SJSA1 (cell line): ENCODE measurements around the gene ADAMTSL2. TPM values are rescaled to one million over a fixed set of nuclear protein-coding genes. Genes with fewer than 3 reads are reported as not detected.

Source experiments
- DNase-seq, 2 experiments: peaks; one replicate each; pipeline ENCODE4 v3.0.0-alpha.2; 2015 to 2020; ENCODE audit warnings: low spot score in 2 of 2, low read depth in 1 of 2
- H3K27ac ChIP-seq: fragments of 250-450 bp; sonication (Bioruptor Pico); 2 replicates; pipeline ENCODE4 v1.5.1; 2020; ENCODE audit warnings: mild to moderate bottlenecking, moderate library complexity
- H3K27me3 ChIP-seq: fragments of 250-450 bp; sonication (Bioruptor Pico); replicated peaks from 2 replicates; pipeline ENCODE4 v1.5.1; 2020; ENCODE audit warnings: mild to moderate bottlenecking, moderate library complexity
- H3K36me3 ChIP-seq: fragments of 250-450 bp; sonication (Bioruptor Pico); 2 replicates; pipeline ENCODE4 v1.5.1; 2020; ENCODE audit warnings: mild to moderate bottlenecking
- H3K4me1 ChIP-seq: fragments of 250-450 bp; sonication (Bioruptor Pico); replicated peaks from 2 replicates; pipeline ENCODE4 v1.6.1; 2021; ENCODE audit warnings: mild to moderate bottlenecking
- H3K4me3 ChIP-seq: fragments of 250-450 bp; sonication (Bioruptor Pico); 2 replicates; pipeline ENCODE4 v1.5.1; 2020; ENCODE audit warnings: mild to moderate bottlenecking
- H3K9me3 ChIP-seq: fragments of 250-450 bp; sonication (Bioruptor Pico); replicated peaks from 2 replicates; pipeline ENCODE4 v1.5.1; 2020; ENCODE audit warnings: mild to moderate bottlenecking
- total RNA-seq: library from RNA; depleted of rRNA; stranded (reverse); fragments of >200 nt; shearing (Covaris generic); gene quantifications from 2 replicates; pipeline ENCODE4 v1.2.3, GENCODE V29; 2014

Gene ADAMTSL2
- total RNA-seq, 1 experiment from 2014 or later = not detected

DNA sequence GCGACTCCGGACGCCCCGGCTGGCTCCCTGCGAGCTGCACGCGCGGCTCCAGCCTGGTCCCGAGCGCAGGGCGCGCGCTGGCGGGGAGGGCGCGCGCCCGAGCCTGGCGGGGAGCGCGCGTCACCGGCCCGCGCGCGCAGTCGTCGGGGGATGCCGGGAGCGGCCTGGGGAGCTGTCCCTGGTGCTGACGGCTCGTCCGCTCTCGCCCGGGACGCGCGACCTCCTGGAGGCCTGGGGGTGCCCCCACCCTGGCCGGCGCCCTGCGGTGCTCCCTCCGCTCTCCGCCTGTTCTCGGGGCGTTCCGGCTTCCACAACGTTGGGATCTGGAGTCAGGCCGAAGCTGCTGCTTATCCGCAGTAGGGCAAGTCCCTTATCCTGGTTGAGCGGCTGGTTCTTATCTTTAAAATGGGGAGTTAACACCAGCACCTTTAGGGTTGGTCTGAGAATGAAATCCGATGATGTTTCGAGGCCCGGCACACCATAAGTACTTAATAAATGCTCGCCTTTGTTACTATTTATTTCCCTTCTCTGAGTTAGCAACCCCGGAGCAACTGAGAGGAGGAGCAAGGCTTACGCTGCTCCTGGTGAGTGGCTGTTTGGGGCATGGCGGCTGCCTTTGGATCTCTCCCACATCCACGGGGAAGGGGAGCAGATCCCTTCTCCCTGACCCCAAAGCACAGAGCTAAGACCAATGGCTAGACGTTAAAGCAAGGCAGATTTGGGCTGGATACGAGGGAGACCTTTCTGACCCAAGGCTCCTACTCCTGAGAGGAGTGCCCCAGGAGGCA is 75.0 kb downstream of the ADAMTSL2 start, which contains the start of gene FAM163B:
TSS of gene FAM163B (minus strand) at position 79 of the 788 bp plus-strand sequence. CDS start 29,166 bp downstream, outside the sequence.
- no peaks in the 10 kb centered on the region for H3K9me3 ChIP-seq
- no peaks in the 10 kb centered on the region for H3K4me1 ChIP-seq
- DNase-seq = no peak
- no peak within 1 kb of the TSS for H3K4me3 ChIP-seq
- H3K36me3 ChIP-seq = no peaks in the 10 kb centered on the region
- no peak within 1 kb of the TSS for H3K27ac ChIP-seq
- H3K27me3 ChIP-seq = peaks cover 77% of the 10 kb centered on the region

DNA sequence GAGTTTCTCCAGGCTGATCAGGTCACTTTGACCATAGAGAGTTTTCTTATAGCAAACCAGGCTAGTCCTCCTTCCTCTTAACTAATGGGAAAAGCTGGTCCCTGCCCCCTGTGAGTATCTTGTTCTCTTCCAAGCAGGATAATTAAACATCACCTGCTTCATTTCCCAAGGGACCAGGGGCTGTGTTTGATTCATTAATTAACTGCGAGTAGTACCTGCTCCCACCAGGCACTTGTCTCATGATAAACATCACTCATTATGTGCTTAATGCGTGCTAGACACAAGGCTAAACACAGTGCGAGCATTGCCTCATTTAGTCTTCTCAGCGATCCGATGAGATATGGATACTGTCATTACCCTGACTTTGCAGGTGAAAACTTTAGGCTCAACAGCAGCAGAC is 76.3 kb downstream of the ADAMTSL2 start:
- Histone ChIP-seq H3K27ac (no peak overlapping the region), H3K9me3 (no peaks in the 10 kb centered on the region), H3K36me3 (no peaks in the 10 kb centered on the region), H3K27me3 (peaks cover 79% of the 10 kb centered on the region), H3K4me1 (no peaks in the 10 kb centered on the region), H3K4me3 (no peak overlapping the region)
- no peak for DNase-seq

DNA sequence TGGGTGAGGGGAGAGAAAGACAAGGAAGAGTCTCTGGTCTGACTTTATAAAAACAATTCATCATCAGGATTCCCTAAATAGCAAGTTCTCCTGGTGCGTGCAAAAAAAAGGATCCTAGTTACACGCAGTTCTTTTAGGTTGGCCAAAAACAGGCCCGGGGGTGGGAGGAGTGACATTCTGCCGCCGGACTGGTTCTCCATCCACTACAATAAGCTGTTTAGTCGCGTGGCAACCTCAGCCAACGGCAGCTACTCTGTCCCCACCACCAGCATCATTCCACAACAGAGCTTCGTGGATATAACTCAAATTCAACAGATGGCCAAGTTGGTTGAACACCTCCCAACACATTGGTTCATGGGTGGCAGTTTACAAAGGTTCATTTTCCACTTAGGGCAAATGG is 77.5 kb downstream of the ADAMTSL2 start:
- H3K27me3 ChIP-seq = peaks cover 74% of the 10 kb centered on the region
- no peaks in the 10 kb centered on the region for H3K4me1 ChIP-seq
- H3K36me3 ChIP-seq = no peaks in the 10 kb centered on the region
- no peak overlapping the region for H3K27ac ChIP-seq
- DNase-seq = no peak
- no peak overlapping the region for H3K4me3 ChIP-seq
- no peaks in the 10 kb centered on the region for H3K9me3 ChIP-seq

DNA sequence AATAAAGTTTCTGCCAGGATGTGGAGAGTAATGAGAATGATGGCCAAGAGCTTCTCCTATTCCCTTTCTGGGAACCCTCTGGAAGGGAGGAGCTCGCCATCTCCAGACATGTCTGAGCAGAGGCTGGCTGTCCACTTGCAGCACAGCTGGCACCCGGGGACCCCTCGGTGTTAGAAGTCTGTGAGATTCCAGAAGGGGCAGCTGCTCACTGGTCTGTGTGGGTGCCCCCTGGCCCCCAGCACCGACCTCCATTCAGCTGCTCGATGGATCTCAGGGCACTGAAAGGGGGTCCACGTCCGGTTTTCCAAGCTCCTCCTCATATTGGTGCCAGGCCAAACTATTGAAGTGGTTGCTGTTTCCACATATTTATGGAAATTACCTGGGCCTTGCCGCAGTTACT is 78.3 kb downstream of the ADAMTSL2 start:
- H3K4me3 ChIP-seq = no peak overlapping the region
- H3K27me3 ChIP-seq = peaks cover 68% of the 10 kb centered on the region
- no peaks in the 10 kb centered on the region for H3K36me3 ChIP-seq
- no peaks in the 10 kb centered on the region for H3K9me3 ChIP-seq
- no peak for DNase-seq
- no peaks in the 10 kb centered on the region for H3K4me1 ChIP-seq
- H3K27ac ChIP-seq = no peak overlapping the region

DNA sequence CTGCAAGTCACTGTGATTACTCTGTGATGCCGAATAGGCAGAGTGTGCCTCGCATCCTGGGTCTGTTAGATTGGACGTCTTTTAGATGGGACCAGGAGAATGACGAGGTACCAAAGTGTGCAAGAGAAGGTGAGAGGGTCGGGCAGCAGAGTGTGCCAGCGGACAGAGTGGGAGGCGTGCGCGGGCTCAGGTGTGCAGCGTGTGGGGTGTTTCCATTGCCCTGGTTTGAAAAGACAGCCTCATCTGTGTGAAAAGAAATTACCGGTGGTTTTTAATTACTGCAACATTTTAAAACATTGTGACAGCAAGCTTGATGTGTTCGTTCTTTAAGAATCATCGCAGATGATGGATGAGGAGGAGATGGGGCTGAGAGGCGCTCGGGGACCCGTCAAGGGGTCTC is 78.9 kb downstream of the ADAMTSL2 start:
- no peaks in the 10 kb centered on the region for H3K9me3 ChIP-seq
- H3K27ac ChIP-seq = no peak overlapping the region
- DNase-seq = no peak
- no peaks in the 10 kb centered on the region for H3K36me3 ChIP-seq
- peaks cover 68% of the 10 kb centered on the region for H3K27me3 ChIP-seq
- H3K4me3 ChIP-seq = no peak overlapping the region
- no peaks in the 10 kb centered on the region for H3K4me1 ChIP-seq

DNA sequence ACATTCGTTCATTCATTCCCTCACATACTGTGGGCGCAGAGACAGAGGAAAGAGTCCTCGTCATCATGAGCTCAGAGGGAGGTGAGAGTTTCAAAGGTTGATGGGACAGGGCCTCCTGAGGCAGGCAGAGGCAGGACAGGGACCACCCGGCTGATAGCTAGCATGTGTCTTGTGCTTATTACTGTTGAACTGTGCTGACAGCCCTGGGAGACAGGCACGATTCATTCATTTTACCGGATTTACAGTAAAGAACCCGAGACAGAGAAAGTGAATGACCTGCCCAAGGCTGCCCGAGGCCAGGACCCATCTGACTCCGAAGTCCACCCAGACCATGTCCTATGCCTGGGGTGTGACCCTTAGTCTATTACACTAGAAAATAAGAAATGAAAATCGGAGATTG is 79.6 kb downstream of the ADAMTSL2 start:
- no peak for DNase-seq
- Histone ChIP-seq H3K36me3 (no peaks in the 10 kb centered on the region), H3K4me1 (no peaks in the 10 kb centered on the region), H3K9me3 (no peaks in the 10 kb centered on the region), H3K4me3 (no peak overlapping the region), H3K27ac (no peak overlapping the region), H3K27me3 (peaks cover 64% of the 10 kb centered on the region)

DNA sequence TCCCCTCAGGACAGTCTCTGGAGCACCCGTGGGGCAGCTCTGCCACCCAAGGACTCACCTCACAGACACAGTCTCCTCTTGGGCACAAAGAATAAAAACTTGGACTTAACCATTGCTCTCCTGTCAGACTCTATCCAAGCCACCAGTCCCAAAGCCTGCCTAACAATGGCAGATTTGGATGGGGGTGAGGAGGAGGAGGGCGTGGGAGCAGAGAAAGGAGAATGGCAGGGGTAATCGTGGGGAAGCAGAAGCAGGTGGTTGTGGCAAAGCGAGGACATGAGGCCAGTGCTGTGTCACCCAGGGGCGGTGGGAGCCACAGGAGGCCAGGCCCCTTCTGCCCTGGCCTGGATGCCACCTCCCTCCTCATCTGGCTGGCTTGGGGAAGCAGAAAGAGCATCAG is 80.2 kb downstream of the ADAMTSL2 start:
- H3K4me1 ChIP-seq = no peaks in the 10 kb centered on the region
- DNase-seq = no peak
- H3K36me3 ChIP-seq = no peaks in the 10 kb centered on the region
- peaks cover 64% of the 10 kb centered on the region for H3K27me3 ChIP-seq
- H3K4me3 ChIP-seq = no peak overlapping the region
- no peaks in the 10 kb centered on the region for H3K9me3 ChIP-seq
- H3K27ac ChIP-seq = no peak overlapping the region

DNA sequence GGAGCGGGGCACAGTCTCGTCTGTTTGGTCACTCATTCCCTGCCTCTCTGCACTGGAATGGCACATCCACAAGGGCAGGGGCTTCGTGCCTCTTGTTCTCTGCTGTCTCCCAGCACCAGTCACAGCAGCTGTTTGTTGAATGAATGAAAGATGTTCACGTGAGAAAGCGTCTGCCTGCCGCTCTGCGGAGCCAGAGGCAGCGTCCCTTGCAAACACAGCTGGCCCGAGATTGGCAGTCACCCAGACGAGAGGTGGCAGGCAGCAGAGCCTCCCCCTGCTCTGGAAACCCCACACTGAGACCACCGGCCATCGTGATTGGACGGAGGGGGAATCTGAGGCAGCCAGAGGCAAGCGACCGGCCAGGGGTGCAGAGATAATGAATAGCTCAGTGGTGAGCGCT is 80.7 kb downstream of the ADAMTSL2 start:
- H3K27me3 ChIP-seq = peaks cover 65% of the 10 kb centered on the region

DNA sequence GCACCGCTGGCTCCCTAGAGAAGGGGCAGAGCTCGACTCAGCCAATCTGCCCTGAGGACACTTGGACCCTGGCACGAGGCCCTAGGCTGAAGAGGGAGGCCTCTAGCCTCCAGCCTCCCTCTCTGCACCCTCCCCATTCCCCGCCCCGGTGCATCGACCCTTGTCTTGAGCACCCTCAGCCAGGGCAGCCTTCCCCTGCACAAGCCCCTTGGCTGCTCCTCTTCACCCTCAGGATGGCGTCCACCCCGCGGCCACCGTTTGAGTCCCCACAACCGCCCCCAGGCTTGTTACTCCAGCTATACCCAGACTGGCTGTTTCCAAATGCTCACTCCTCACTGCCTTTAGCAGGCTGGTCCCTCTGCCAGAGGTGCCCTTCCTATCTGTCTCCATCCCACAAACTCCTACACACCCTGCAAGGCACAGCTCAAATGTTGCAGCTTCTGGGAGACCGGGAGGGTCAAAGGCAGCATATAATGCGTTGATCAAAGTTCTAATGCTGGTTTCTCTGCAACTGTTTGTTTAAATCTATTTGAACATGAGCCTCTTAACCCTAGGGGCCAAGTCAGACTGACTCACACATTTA is 81.2 kb downstream of the ADAMTSL2 start:
- Histone ChIP-seq H3K27ac (no peak overlapping the region), H3K27me3 (peaks cover 63% of the 10 kb centered on the region), H3K4me1 (no peaks in the 10 kb centered on the region), H3K9me3 (no peaks in the 10 kb centered on the region), H3K4me3 (no peak overlapping the region), H3K36me3 (no peaks in the 10 kb centered on the region)
- no peak for DNase-seq

More for the DNA sequence above, 80.7 kb downstream of the ADAMTSL2 start:
- H3K36me3 ChIP-seq = no peaks in the 10 kb centered on the region
- no peaks in the 10 kb centered on the region for H3K4me1 ChIP-seq
- H3K9me3 ChIP-seq = no peaks in the 10 kb centered on the region
- H3K27ac ChIP-seq = no peak overlapping the region
- H3K4me3 ChIP-seq = no peak overlapping the region
- DNase-seq = no peak

DNA sequence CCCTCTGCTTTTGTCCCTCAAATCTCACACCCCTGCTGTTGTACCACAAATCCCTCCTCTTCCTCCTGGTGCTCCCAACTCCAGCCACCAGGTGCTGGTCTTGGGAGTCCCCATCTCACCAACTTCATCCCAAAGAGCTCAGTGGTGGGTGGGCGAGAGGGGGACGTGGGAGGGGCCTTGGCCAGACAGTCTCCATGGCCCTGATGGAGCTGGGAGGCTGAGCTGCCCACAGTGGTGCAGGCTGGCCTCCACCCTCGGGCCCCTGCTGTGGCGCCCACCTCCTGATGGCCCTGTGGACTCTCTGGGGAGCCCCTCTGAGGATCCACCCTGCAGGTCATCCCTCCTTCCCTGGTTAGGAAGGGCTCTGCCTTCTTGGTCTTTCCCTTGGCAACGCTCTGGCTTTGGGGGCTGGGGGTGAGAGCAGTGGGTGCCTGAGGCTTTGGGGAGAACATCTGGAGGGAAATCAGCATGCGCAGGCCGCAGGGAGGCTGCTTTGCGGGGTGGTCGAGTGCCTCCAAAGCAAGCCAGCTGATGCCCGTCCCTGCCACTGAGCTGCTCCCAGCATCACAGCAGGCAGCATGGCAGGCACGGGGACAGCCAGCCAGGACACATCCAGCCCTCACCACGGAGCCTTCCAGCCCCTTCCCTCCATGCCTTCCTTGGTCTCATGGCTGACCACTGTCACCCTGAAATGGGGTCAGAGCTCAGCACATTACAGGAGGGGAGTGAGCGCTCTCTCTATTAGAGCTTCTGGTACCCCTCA is 82.3 kb downstream of the ADAMTSL2 start:
- H3K9me3 ChIP-seq = no peaks in the 10 kb centered on the region
- H3K4me3 ChIP-seq = no peak overlapping the region
- H3K36me3 ChIP-seq = no peaks in the 10 kb centered on the region
- DNase-seq = no peak
- no peaks in the 10 kb centered on the region for H3K4me1 ChIP-seq
- H3K27me3 ChIP-seq = peaks cover 60% of the 10 kb centered on the region
- H3K27ac ChIP-seq = no peak overlapping the region

DNA sequence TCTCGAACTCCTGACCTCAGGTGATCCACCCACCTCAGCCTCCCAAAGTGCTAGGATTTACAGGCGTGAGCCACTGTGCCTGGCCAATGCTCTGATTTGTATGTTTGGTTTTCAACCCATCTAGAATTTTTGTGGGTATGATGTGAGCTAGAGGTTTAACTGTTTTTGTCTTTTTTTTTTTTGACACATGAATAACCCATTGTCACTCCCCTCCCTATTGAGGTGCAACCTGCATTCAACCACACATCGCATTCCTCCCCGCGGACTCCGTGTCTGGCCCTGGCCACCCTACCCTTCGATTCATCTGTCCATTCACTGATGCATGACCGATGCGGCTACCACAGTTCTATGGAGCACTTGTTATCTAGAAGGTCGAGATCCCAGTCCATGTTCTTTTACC is 84.2 kb downstream of the ADAMTSL2 start:
- no peaks in the 10 kb centered on the region for H3K9me3 ChIP-seq
- H3K4me1 ChIP-seq = no peaks in the 10 kb centered on the region
- no peak overlapping the region for H3K4me3 ChIP-seq
- peaks cover 50% of the 10 kb centered on the region for H3K27me3 ChIP-seq
- no peak overlapping the region for H3K27ac ChIP-seq
- DNase-seq = no peak
- no peaks in the 10 kb centered on the region for H3K36me3 ChIP-seq

DNA sequence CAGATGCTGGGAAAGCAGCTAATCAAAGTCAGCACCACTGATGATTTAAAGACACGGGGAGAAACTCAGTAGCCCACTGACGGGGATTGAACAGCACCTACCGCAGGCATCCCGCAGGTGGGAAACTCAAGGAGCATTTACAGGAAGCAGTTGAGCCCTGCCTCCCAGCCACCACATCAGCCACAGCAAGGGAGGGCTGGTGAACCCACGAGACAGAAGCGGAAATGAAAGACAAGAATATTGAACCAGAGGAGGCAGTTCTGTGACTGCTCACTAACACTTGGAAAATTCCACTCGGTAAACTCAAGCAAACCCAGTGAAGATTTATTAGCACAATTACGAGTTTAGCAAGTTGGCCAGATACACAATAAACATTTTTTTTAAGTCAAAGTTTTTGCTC is 85.3 kb downstream of the ADAMTSL2 start:
- peaks cover 43% of the 10 kb centered on the region for H3K27me3 ChIP-seq
- no peak overlapping the region for H3K27ac ChIP-seq
- H3K4me1 ChIP-seq = no peaks in the 10 kb centered on the region
- DNase-seq = no peak
- H3K4me3 ChIP-seq = no peak overlapping the region
- no peaks in the 10 kb centered on the region for H3K9me3 ChIP-seq
- H3K36me3 ChIP-seq = no peaks in the 10 kb centered on the region

DNA sequence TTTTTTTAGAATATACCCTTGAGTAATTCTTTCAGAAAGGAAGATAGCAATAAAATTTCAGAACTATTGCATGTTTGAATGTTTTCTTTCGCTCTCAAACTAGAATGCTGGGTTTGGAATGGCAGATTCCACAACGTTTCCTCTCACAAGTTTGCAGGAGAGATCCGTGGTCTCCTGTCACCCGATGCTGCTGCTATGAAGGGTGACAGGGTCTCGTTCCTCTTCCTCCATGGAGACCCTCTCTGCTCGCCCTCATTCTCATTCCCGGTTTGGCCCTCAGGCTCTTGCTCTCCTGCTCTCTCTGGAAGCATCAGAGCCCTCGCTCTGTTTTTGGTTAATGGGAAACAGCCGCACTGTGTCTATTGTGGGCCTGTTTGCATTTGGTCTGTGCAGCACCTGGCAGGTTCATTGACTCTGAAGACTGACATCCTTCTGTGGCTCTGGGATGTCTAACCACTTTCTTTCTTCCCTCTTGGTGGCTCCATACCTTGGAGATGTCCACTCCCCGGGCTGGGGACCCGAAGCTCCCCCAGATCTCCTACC is 87.3 kb downstream of the ADAMTSL2 start:
- Histone ChIP-seq H3K27ac (no peak overlapping the region), H3K27me3 (peaks cover 31% of the 10 kb centered on the region)

DNA sequence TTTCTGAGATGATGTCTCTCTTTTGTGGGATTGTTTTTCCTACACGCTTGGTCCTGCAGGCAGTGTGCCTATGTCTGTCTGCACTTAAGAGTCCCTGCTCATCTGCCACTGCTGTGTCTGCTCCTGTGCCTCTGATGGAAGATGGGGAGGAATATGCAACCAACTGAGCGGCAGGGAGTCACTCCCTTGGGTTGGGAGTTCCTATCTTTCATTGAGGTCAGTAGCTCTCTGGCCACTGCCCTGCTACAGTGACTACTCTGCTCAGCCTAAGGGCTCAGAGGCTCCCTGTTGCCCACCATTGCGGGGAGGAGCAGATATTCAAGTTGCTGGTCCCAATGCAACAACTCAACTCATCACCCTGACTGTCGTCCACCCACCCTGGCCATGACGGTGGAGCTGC is 88.1 kb downstream of the ADAMTSL2 start:
- no peak overlapping the region for H3K4me3 ChIP-seq
- no peak overlapping the region for H3K27ac ChIP-seq
- no peaks in the 10 kb centered on the region for H3K36me3 ChIP-seq
- no peaks in the 10 kb centered on the region for H3K4me1 ChIP-seq
- DNase-seq = no peak
- peaks cover 2% of the 10 kb centered on the region; the same call in 1 of the 2 replicates for H3K9me3 ChIP-seq
- H3K27me3 ChIP-seq = peaks cover 31% of the 10 kb centered on the region

More for the DNA sequence above, 87.3 kb downstream of the ADAMTSL2 start:
- H3K9me3 ChIP-seq = peaks cover 2% of the 10 kb centered on the region; the same call in 1 of the 2 replicates
- H3K4me3 ChIP-seq = no peak overlapping the region
- H3K36me3 ChIP-seq = no peaks in the 10 kb centered on the region
- H3K4me1 ChIP-seq = no peaks in the 10 kb centered on the region
- no peak for DNase-seq
